Stimulated activated CD4-positive, alpha-beta T cell treated with anti-CD3 and anti-CD28 coated beads, Interleukin-1b, Interleukin-23, amount 100 ng/mL, for 48 hours (primary cell): ENCODE measurements around the gene SPOCK2.
"Not testable (repeated sequence)": the region's sequence is repeated elsewhere in the genome, so short reads cannot be mapped to it uniquely, and the experiment has no call there.

Source experiments
- DNase-seq: peaks from one replicate; pipeline ENCODE4 v3.0.0-alpha.2; 2020

SPOCK2 gene

GRCh38 chr10:72050873-72051272 is 37.5 kb downstream of the SPOCK2 start:
- no peak for DNase-seq

- no peak for DNase-seq
These were observed 38.2 kb downstream of the SPOCK2 start for GRCh38 chr10:72049969-72050781.

GRCh38 chr10:72049472-72049871 is 38.9 kb downstream of the SPOCK2 start:
- DNase-seq = no peak

GRCh38 chr10:72048450-72049124 is 39.8 kb downstream of the SPOCK2 start:
- peak; percentile 87 for DNase-seq

- DNase-seq = no peak
These were observed 42.8 kb downstream of the SPOCK2 start for GRCh38 chr10:72045586-72045985.

- no peak for DNase-seq
These were observed 43.8 kb downstream of the SPOCK2 start for GRCh38 chr10:72044417-72045041.

- DNase-seq = no peak
These were observed 45.1 kb downstream of the SPOCK2 start for GRCh38 chr10:72043016-72043834.

- DNase-seq = no peak
These were observed 46.9 kb downstream of the SPOCK2 start for GRCh38 chr10:72041491-72041890.

- no peak for DNase-seq
These were observed 49.0 kb downstream of the SPOCK2 start for GRCh38 chr10:72039377-72039776.

GRCh38 chr10:72038458-72039001 is 49.8 kb downstream of the SPOCK2 start:
- DNase-seq = no peak

- DNase-seq = no peak
These were observed 50.5 kb downstream of the SPOCK2 start for GRCh38 chr10:72037811-72038210.

- DNase-seq = no peak
These were observed 51.1 kb downstream of the SPOCK2 start for GRCh38 chr10:72037266-72037665.

- DNase-seq = no peak
These were observed 53.0 kb downstream of the SPOCK2 start for GRCh38 chr10:72035252-72035887.

GRCh38 chr10:72034761-72035160 is 53.6 kb downstream of the SPOCK2 start:
- DNase-seq = no peak

GRCh38 chr10:72034040-72034499 is 54.3 kb downstream of the SPOCK2 start:
- DNase-seq = no peak

- not testable (repeated sequence) for DNase-seq
These were observed 55.8 kb downstream of the SPOCK2 start for GRCh38 chr10:72032409-72033162.

GRCh38 chr10:72031706-72032105 is 56.6 kb downstream of the SPOCK2 start:
- DNase-seq = no peak

- DNase-seq = no peak
These were observed 57.4 kb downstream of the SPOCK2 start for GRCh38 chr10:72030762-72031543.

- DNase-seq = no peak
These were observed 58.9 kb downstream of the SPOCK2 start for GRCh38 chr10:72029414-72029813.

GRCh38 chr10:72027498-72027897 is 60.9 kb downstream of the SPOCK2 start:
- DNase-seq = no peak
